SK-N-SH (cell line): Measurements from ENCODE around the gene SHH. TPM values are rescaled to one million over a fixed set of nuclear protein-coding genes. Genes with fewer than 3 reads are reported as not detected.

Experiments used
- CTCF ChIA-PET: fragments of 300-600, 350-600 bp; formaldehyde crosslinking; extraction: SDS; loops from one replicate; lab custom pipeline; 2021; lab: Yijun Ruan, JAX
- POLR2A ChIA-PET: fragments of 350-600 bp; sonication (Branson Sonifier 250); formaldehyde crosslinking; extraction: SDS; loops from one replicate; lab custom pipeline; 2020; ENCODE audit warnings: antibody characterized with exemption, inconsistent platforms; lab: Yijun Ruan, JAX
- DNase-seq: peaks from one replicate; pipeline ENCODE4 v3.0.0; 2012
- H2AFZ ChIP-seq: fragments of 200-600 bp; sonication (generic); 2 replicates; pipeline ENCODE4 v1.8.1; 2016; ENCODE audit warnings: antibody characterized with exemption, mild to moderate bottlenecking, low read depth
- H3F3A ChIP-seq: fragments of 200-600 bp; sonication (generic); replicated peaks from 2 replicates; pipeline ENCODE3; 2016; ENCODE audit warnings: antibody characterized with exemption, mild to moderate bottlenecking; ENCODE audit not compliant: insufficient read depth
- H3K27ac ChIP-seq, 2 experiments: fragments of 200-500 bp in 1 of 2; fragments of 200-600 bp in 1 of 2; sonication (Bioruptor generic) in 1 of 2; sonication (generic), shearing (Covaris generic) in 1 of 2; 2 replicates each; pipeline versions ENCODE4 v1.5.1 to v1.6.1; 2014 to 2016; ENCODE audit warnings: low read depth in 2 of 2, inconsistent platforms in 1 of 2, low read length in 1 of 2, mild to moderate bottlenecking in 1 of 2, mixed read lengths in 1 of 2
- H3K27me3 ChIP-seq: fragments of 200-600 bp; sonication (generic), shearing (Covaris generic); 2 replicates; pipeline ENCODE4 v1.6.1; 2016; ENCODE audit warnings: mixed run types; ENCODE audit not compliant: insufficient read depth
- H3K36me3 ChIP-seq, 2 experiments: fragments of 200-500 bp in 1 of 2; fragments of 200-600 bp in 1 of 2; sonication (Bioruptor generic) in 1 of 2; sonication (generic) in 1 of 2; replicated peaks in 1 of 2; 2 replicates each; pipeline versions ENCODE3 to v1.5.1; 2014 to 2016; ENCODE audit warnings: low read length in 1 of 2, mild to moderate bottlenecking in 1 of 2; ENCODE audit not compliant: insufficient read depth in 2 of 2, control insufficient read depth in 1 of 2
- H3K4me1 ChIP-seq, 2 experiments: fragments of 200-500 bp in 1 of 2; fragments of 200-600 bp in 1 of 2; sonication (Bioruptor generic) in 1 of 2; sonication (generic), shearing (Covaris generic) in 1 of 2; 2 replicates each; pipeline versions ENCODE4 v1.5.1 to v1.6.1; 2014 to 2016; ENCODE audit warnings: low read depth in 1 of 2, low read length in 1 of 2, mixed run types in 1 of 2; ENCODE audit not compliant: insufficient read depth in 2 of 2, control insufficient read depth in 1 of 2
- H3K4me2 ChIP-seq: fragments of 200-600 bp; sonication (generic), shearing (Covaris generic); 2 replicates; pipeline ENCODE4 v1.6.1; 2017; ENCODE audit warnings: mixed run types
- H3K4me3 ChIP-seq, 2 experiments: fragments of 200-500 bp in 1 of 2; fragments of 200-600 bp in 1 of 2; sonication (Bioruptor generic) in 1 of 2; sonication (generic), shearing (Covaris generic) in 1 of 2; 2 replicates each; pipeline versions ENCODE4 v1.5.1 to v1.8.1; 2014 to 2016; ENCODE audit warnings: low read depth in 2 of 2, inconsistent platforms in 1 of 2, low read length in 1 of 2, mild to moderate bottlenecking in 1 of 2, mixed read lengths in 1 of 2, moderate library complexity in 1 of 2
- H3K79me2 ChIP-seq: fragments of 200-600 bp; sonication (generic); 2 replicates; pipeline ENCODE4 v1.8.1; 2017; ENCODE audit warnings: mild to moderate bottlenecking; ENCODE audit not compliant: insufficient read depth
- H3K9ac ChIP-seq: fragments of 200-600 bp; sonication (generic); 2 replicates; pipeline ENCODE4 v1.6.1; 2017; ENCODE audit warnings: mixed run types
- H3K9me2 ChIP-seq: fragments of 200-600 bp; sonication (generic); 2 replicates; pipeline ENCODE4 v1.6.1; 2017; ENCODE audit warnings: mixed run types
- H3K9me3 ChIP-seq: fragments of 200-600 bp; sonication (generic); 2 replicates; pipeline ENCODE4 v1.6.1; 2017; ENCODE audit warnings: mixed run types, mild to moderate bottlenecking, moderate library complexity
- H4K20me1 ChIP-seq: fragments of 200-600 bp; sonication (generic); 2 replicates; pipeline ENCODE4 v1.6.1; 2017; ENCODE audit warnings: mild to moderate bottlenecking, mixed run types; ENCODE audit not compliant: insufficient read depth
- CHD2 ChIP-seq: fragments of 150-350 bp; IDR thresholded peaks from 2 replicates; pipeline ENCODE4 v1.6.1; 2018; ENCODE audit warnings: low read length; ENCODE audit not compliant: partially characterized antibody
- ELF1 ChIP-seq: IDR thresholded peaks from 2 replicates; pipeline ENCODE4 v1.4.0; 2012
- EP300 ChIP-seq, 2 experiments: IDR thresholded peaks; 2 replicates each; pipeline versions ENCODE4 v1.4.0 to v1.6.1; 2012; ENCODE audit warnings: borderline replicate concordance in 1 of 2, low read depth in 1 of 2, low read length in 1 of 2
- EZH2phosphoT487 ChIP-seq: fragments of 200-600 bp; sonication (generic); IDR thresholded peaks from 2 replicates; pipeline ENCODE4 v1.6.1; 2017; ENCODE audit warnings: low read depth, mixed run types, mild to moderate bottlenecking, antibody characterized with exemption, moderate library complexity, borderline replicate concordance
- FOXM1 ChIP-seq: IDR thresholded peaks from 2 replicates; pipeline ENCODE4 v1.4.0; 2012; ENCODE audit warnings: low read depth, mild to moderate bottlenecking
- GATA2 ChIP-seq: sonication (generic); formaldehyde crosslinking; IDR thresholded peaks from 2 replicates; pipeline ENCODE4 v1.5.0; 2020; ENCODE audit warnings: mild to moderate bottlenecking, missing genetic modification reagents
- JUND ChIP-seq: IDR thresholded peaks from 2 replicates; pipeline ENCODE4 v1.4.0; 2012
- MEF2A ChIP-seq: IDR thresholded peaks from 2 replicates; pipeline ENCODE4 v1.4.0; 2012; ENCODE audit warnings: low read depth, borderline replicate concordance
- NRF1 ChIP-seq: IDR thresholded peaks from 2 replicates; pipeline ENCODE4 v1.6.1; 2012; ENCODE audit warnings: low read depth, mild to moderate bottlenecking, low read length
- RCOR1 ChIP-seq: fragments of 150-350 bp; IDR thresholded peaks from 2 replicates; pipeline ENCODE4 v1.6.1; 2017; ENCODE audit warnings: antibody characterized with exemption, low read length
- RFX5 ChIP-seq: IDR thresholded peaks from 2 replicates; pipeline ENCODE4 v1.6.1; 2012; ENCODE audit warnings: mild to moderate bottlenecking, improper control_type of control experiment, low read length
- SIN3A ChIP-seq: IDR thresholded peaks from 2 replicates; pipeline ENCODE4 v1.6.1; 2012; ENCODE audit warnings: low read depth, mild to moderate bottlenecking, low read length, moderate library complexity, borderline replicate concordance
- TAF1 ChIP-seq: IDR thresholded peaks from 2 replicates; pipeline ENCODE4 v1.6.1; 2012; ENCODE audit warnings: low read depth, mild to moderate bottlenecking, low read length, moderate library complexity, borderline replicate concordance
- TCF12 ChIP-seq: IDR thresholded peaks from 2 replicates; pipeline ENCODE4 v1.4.0; 2012
- TEAD4 ChIP-seq: IDR thresholded peaks from 2 replicates; pipeline ENCODE4 v1.4.0; 2012; ENCODE audit warnings: mild to moderate bottlenecking, borderline replicate concordance; ENCODE audit not compliant: insufficient read depth
- YY1 ChIP-seq: IDR thresholded peaks from 2 replicates; pipeline ENCODE4 v1.4.0; 2012; ENCODE audit warnings: low read depth, mild to moderate bottlenecking
- WGBS: methylation state at CpG from one replicate; pipeline ENCODE4 v1.1.6; 2017; ENCODE audit warnings: low lambda C conversion rate; 5-methylcytosine and 5-hydroxymethylcytosine counted together
- polyA plus RNA-seq, 3 experiments: library from polyadenylated mRNA; depleted of rRNA; stranded (reverse); fragments of >200 nt; gene quantifications; 2 replicates each; pipeline ENCODE4 v1.2.3, GENCODE V29; 2012
- TF ChIP-seq, protein P1 (sequence below): IDR thresholded peaks from 2 replicates; pipeline ENCODE4 v1.4.0; 2012; ENCODE audit warnings: low read depth, borderline replicate concordance
- TF ChIP-seq, protein P2 (sequence below): fragments of 150-350 bp; IDR thresholded peaks from 2 replicates; pipeline ENCODE4 v1.6.1; 2017; ENCODE audit warnings: antibody characterized with exemption, low read length, low read depth, borderline replicate concordance
- TF ChIP-seq, protein P3 (sequence below): IDR thresholded peaks from 2 replicates; pipeline ENCODE4 v1.4.0; 2012; ENCODE audit warnings: low read depth, borderline replicate concordance
- TF ChIP-seq, protein P4 (sequence below): IDR thresholded peaks from 2 replicates; pipeline ENCODE4; 2012

Gene SHH
- polyA plus RNA-seq, 1 of the 3 experiments (the other 2 are of a cell fraction): not detected

DNA sequence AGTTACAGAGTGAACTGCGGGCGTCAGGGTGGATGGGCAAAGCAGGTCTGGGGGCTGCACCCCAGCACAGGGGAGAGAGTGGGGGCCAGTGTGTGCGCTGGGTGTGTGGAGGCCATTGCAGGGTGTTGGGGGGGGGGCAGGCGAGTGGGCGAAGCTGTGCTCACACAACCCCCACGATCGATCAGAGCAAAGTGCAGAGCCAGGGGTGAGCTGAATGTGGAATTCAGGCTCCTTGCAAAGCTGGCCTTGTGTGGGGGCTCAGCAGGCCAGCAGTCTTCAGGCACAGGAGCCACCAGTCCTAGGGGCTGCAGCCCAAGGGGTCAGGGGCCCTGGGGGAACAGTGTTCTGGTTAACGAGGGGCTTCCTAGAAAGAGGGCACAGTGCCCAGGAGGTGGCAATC, 862 bp upstream of the SHH start:
- no peak overlapping the region for H3K9ac ChIP-seq
- no peaks in the 10 kb centered on the region for H3K4me1 ChIP-seq
- no peak overlapping the region for H3K4me2 ChIP-seq
- no peak overlapping the region for H2AFZ ChIP-seq
- ChIA-PET CTCF (interaction anchor here (0.6 to 4.6 kb wide), 9 partner anchors 8 to 1159 kb away, joined by 3 to 33 read pairs (median 4); no protein-coding TSS in a partner anchor), POLR2A (no interaction called here)
- H3K36me3 ChIP-seq: no peaks in the 10 kb centered on the region
- WGBS: 16% methylated on average over 8 of the region's 8 CpGs
- H3K9me3 ChIP-seq: no peaks in the 10 kb centered on the region
- no peaks in the 10 kb centered on the region for H3K79me2 ChIP-seq
- no peak overlapping the region for H3K4me3 ChIP-seq
- H3K27me3 ChIP-seq: peaks cover 94% of the 10 kb centered on the region
- no peaks in the 10 kb centered on the region for H3F3A ChIP-seq
- no peak for DNase-seq
- no peak for TF ChIP-seq TCF12
- no peak for TF ChIP-seq RCOR1
- no peak for TF ChIP-seq EZH2phosphoT487
- TF ChIP-seq RFX5: no peak
- no peak for TF ChIP-seq JUND
- no peak for TF ChIP-seq FOXM1
- TF ChIP-seq, protein P1, sequence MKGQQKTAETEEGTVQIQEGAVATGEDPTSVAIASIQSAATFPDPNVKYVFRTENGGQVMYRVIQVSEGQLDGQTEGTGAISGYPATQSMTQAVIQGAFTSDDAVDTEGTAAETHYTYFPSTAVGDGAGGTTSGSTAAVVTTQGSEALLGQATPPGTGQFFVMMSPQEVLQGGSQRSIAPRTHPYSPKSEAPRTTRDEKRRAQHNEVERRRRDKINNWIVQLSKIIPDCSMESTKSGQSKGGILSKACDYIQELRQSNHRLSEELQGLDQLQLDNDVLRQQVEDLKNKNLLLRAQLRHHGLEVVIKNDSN: no peak
- TF ChIP-seq, protein P2, sequence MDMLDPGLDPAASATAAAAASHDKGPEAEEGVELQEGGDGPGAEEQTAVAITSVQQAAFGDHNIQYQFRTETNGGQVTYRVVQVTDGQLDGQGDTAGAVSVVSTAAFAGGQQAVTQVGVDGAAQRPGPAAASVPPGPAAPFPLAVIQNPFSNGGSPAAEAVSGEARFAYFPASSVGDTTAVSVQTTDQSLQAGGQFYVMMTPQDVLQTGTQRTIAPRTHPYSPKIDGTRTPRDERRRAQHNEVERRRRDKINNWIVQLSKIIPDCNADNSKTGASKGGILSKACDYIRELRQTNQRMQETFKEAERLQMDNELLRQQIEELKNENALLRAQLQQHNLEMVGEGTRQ: no peak
- TF ChIP-seq, protein P3, sequence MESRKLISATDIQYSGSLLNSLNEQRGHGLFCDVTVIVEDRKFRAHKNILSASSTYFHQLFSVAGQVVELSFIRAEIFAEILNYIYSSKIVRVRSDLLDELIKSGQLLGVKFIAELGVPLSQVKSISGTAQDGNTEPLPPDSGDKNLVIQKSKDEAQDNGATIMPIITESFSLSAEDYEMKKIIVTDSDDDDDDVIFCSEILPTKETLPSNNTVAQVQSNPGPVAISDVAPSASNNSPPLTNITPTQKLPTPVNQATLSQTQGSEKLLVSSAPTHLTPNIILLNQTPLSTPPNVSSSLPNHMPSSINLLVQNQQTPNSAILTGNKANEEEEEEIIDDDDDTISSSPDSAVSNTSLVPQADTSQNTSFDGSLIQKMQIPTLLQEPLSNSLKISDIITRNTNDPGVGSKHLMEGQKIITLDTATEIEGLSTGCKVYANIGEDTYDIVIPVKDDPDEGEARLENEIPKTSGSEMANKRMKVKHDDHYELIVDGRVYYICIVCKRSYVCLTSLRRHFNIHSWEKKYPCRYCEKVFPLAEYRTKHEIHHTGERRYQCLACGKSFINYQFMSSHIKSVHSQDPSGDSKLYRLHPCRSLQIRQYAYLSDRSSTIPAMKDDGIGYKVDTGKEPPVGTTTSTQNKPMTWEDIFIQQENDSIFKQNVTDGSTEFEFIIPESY: no peak
- TF ChIP-seq, protein P4, sequence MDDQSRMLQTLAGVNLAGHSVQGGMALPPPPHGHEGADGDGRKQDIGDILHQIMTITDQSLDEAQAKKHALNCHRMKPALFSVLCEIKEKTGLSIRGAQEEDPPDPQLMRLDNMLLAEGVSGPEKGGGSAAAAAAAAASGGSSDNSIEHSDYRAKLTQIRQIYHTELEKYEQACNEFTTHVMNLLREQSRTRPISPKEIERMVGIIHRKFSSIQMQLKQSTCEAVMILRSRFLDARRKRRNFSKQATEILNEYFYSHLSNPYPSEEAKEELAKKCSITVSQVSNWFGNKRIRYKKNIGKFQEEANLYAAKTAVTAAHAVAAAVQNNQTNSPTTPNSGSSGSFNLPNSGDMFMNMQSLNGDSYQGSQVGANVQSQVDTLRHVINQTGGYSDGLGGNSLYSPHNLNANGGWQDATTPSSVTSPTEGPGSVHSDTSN: no peak
- no peaks in the 10 kb centered on the region for H4K20me1 ChIP-seq
- H3K9me2 ChIP-seq: no peaks in the 10 kb centered on the region
- no peak overlapping the region for H3K27ac ChIP-seq

DNA sequence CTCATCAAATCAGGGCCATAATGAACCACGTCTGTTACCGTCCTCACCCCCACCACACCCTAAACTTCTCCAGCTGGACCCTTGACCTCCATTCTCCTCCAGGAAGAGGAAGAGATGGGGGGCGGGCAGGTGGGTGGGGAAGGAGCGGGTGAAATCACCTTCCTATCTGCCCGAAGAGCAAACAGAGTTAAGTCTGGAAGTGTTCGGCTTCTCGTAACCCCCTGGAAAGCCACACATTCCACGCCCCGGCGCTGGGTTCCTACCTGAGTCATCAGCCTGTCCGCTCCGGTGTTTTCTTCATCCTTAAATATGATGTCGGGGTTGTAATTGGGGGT, 736 bp downstream of the SHH start:
- 0 out of 2 replicates have a peak overlapping the region, but pooled peaks have one; percentile 73 for H3K4me2 ChIP-seq
- no peaks in the 10 kb centered on the region for H3K4me1 ChIP-seq
- H3K36me3 ChIP-seq: no peaks in the 10 kb centered on the region
- CTCF ChIA-PET: interaction anchor here (1.2 to 1.5 kb wide), 3 partner anchors 45 to 1009 kb away, joined by 3 read pairs; no protein-coding TSS in a partner anchor
- WGBS: 2% methylated on average over 13 of the region's 13 CpGs
- H3F3A ChIP-seq: peaks cover 3% of the 10 kb centered on the region
- no peak overlapping the region for H3K9ac ChIP-seq
- no peaks in the 10 kb centered on the region for H3K79me2 ChIP-seq
- no peaks in the 10 kb centered on the region for H3K9me2 ChIP-seq
- POLR2A ChIA-PET: no interaction called here
- peaks cover 94% of the 10 kb centered on the region for H3K27me3 ChIP-seq
- H4K20me1 ChIP-seq: no peaks in the 10 kb centered on the region
- no peak overlapping the region; a peak in 1 of 4 replicates for H3K4me3 ChIP-seq
- no peak overlapping the region for H3K27ac ChIP-seq
- H3K9me3 ChIP-seq: no peaks in the 10 kb centered on the region
- DNase-seq: no peak
- no peak overlapping the region for H2AFZ ChIP-seq
- TF ChIP-seq NRF1 (no peak), SIN3A (no peak), GATA2 (CRISPR knock-in tag) (no peak), EZH2phosphoT487 (no peak), YY1 (no peak), JUND (no peak), TAF1 (no peak), EP300 (IDR thresholded peaks at IDR 0.05; ENCODE audit: borderline replicate concordance in 1 of 2, low read depth in 1 of 2, low read length in 1 of 2) (no peak), CHD2 (no peak), ELF1 (no peak), MEF2A (no peak), TCF12 (no peak), TEAD4 (no peak)
- TF ChIP-seq, protein P1: no peak
- TF ChIP-seq, protein P3: no peak
